ENCODE measurements around the gene LIN28B. TPM values are rescaled to one million over a fixed set of nuclear protein-coding genes. Genes with fewer than 3 reads are reported as not detected.

The LIN28B gene
- polyA plus RNA-seq, 1 experiment: not detected

GRCh38 chr6:105051941-105052471, 95.1 kb downstream of the LIN28B start:
- no peaks in the 10 kb centered on the region; the same call in 1 of the 2 replicates for H3K27me3 ChIP-seq (ENCODE audit: control insufficient read depth, insufficient read depth, low read length)
- no peak overlapping the region for H3K4me3 ChIP-seq (ENCODE audit: low read depth, low read length)
- TF ChIP-seq CTCF (IDR thresholded peaks at IDR 0.05; ENCODE audit: insufficient read depth, low read depth, low read length): no peak
- H3K36me3 ChIP-seq (ENCODE audit: control insufficient read depth, insufficient read depth, low read length): no peaks in the 10 kb centered on the region
- ChIA-PET CTCF (no interaction called here), POLR2A (no interaction called here)
- DNase-seq (ENCODE audit: low read depth): no peak

- no peak overlapping the region for H3K4me3 ChIP-seq (ENCODE audit: low read depth, low read length)
- no peak for TF ChIP-seq CTCF (IDR thresholded peaks at IDR 0.05; ENCODE audit: insufficient read depth, low read depth, low read length)
- POLR2A ChIA-PET: no interaction called here
- CTCF ChIA-PET: interaction anchor here (0.7 to 1.3 kb wide), 2 partner anchors 15 to 21 kb away, joined by 3 to 5 read pairs; no protein-coding TSS in a partner anchor
- no peak for DNase-seq (ENCODE audit: low read depth)
- peaks cover 2% of the 10 kb centered on the region; the same call in 1 of the 2 replicates for H3K27me3 ChIP-seq (ENCODE audit: control insufficient read depth, insufficient read depth, low read length)
- H3K36me3 ChIP-seq (ENCODE audit: control insufficient read depth, insufficient read depth, low read length): no peaks in the 10 kb centered on the region
These were observed 99.7 kb downstream of the LIN28B start for GRCh38 chr6:105056646-105057045.

GRCh38 chr6:105057160-105057559, 100.3 kb downstream of the LIN28B start:
- CTCF ChIA-PET: interaction anchor here (0.7 to 1.3 kb wide), 2 partner anchors 14 to 20 kb away, joined by 3 to 5 read pairs; no protein-coding TSS in a partner anchor
- Histone ChIP-seq H3K27me3 (ENCODE audit: control insufficient read depth, insufficient read depth, low read length) (peaks cover 2% of the 10 kb centered on the region; the same call in 1 of the 2 replicates), H3K36me3 (ENCODE audit: control insufficient read depth, insufficient read depth, low read length) (no peaks in the 10 kb centered on the region), H3K4me3 (ENCODE audit: low read depth, low read length) (no peak overlapping the region)
- TF ChIP-seq CTCF (IDR thresholded peaks at IDR 0.05; ENCODE audit: insufficient read depth, low read depth, low read length): no peak
- no peak for DNase-seq (ENCODE audit: low read depth)
- POLR2A ChIA-PET: no interaction called here

- H3K36me3 ChIP-seq (ENCODE audit: control insufficient read depth, insufficient read depth, low read length): no peaks in the 10 kb centered on the region
- no peak for TF ChIP-seq CTCF (IDR thresholded peaks at IDR 0.05; ENCODE audit: insufficient read depth, low read depth, low read length)
- POLR2A ChIA-PET: no interaction called here
- no peak overlapping the region for H3K4me3 ChIP-seq (ENCODE audit: low read depth, low read length)
- CTCF ChIA-PET: no interaction called here
- DNase-seq (ENCODE audit: low read depth): no peak
- peaks cover 2% of the 10 kb centered on the region; the same call in 1 of the 2 replicates for H3K27me3 ChIP-seq (ENCODE audit: control insufficient read depth, insufficient read depth, low read length)
These were observed 101.4 kb downstream of the LIN28B start for GRCh38 chr6:105058316-105058715.

GRCh38 chr6:105058846-105059245, 101.9 kb downstream of the LIN28B start:
- no peak for TF ChIP-seq CTCF (IDR thresholded peaks at IDR 0.05; ENCODE audit: insufficient read depth, low read depth, low read length)
- DNase-seq (ENCODE audit: low read depth): no peak
- Histone ChIP-seq H3K36me3 (ENCODE audit: control insufficient read depth, insufficient read depth, low read length) (no peaks in the 10 kb centered on the region), H3K27me3 (ENCODE audit: control insufficient read depth, insufficient read depth, low read length) (peaks cover 2% of the 10 kb centered on the region; the same call in 1 of the 2 replicates), H3K4me3 (ENCODE audit: low read depth, low read length) (no peak overlapping the region)
- ChIA-PET POLR2A (no interaction called here), CTCF (interaction anchor here (0.8 kb wide), 1 partner anchor 11 kb away, joined by 5 read pairs; no protein-coding TSS in a partner anchor)

Measured in BJ (cell line).